Measurements from ENCODE around the gene OCA2. TPM values are rescaled to one million over a fixed set of nuclear protein-coding genes. Genes with fewer than 3 reads are reported as not detected.

Gene OCA2
- total and polyA plus RNA-seq, 2 of the 8 experiments (the other 6 are each of a cell fraction or from before 2014, with no cell fraction given): 0.20 TPM

DNA sequence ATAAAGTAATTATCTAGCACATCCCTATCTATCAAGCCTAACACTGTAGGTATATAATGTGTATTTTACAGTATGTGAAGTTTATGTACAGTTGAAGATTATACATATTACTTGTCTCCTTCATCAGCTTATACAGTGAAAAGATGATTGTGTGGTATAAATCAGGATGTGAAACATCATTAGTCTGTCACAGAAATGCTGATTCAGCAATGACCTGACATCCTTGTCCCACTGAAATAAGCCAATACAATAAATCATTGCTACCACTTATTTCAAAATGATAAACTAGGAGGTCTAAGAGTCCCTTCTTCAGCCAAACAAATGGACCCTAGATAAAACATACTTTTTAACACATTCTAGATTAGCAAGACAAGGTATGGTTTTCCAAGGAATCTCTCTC is 225.3 kb downstream of the OCA2 start:
- DNase-seq (ENCODE audit: low read depth in 1 of 2, low spot score in 2 of 2) (no peak), FAIRE-seq (no peak)
- H3K9ac ChIP-seq (replicated peaks in 1 of 4; ENCODE audit: extremely low read depth in 1 of 4, low read depth in 3 of 4, low read length in 3 of 4): no peak overlapping the region
- no peak overlapping the region for H2BK120ac ChIP-seq (replicated peaks; ENCODE audit: low read depth, low read length)
- no peak overlapping the region for H3K56ac ChIP-seq (replicated peaks; ENCODE audit: insufficient read length, low read depth, low read length)
- no peak overlapping the region for H3K18ac ChIP-seq (ENCODE audit: extremely low read depth, low read length)
- H3K23me2 ChIP-seq (ENCODE audit: low read depth, low read length): no peaks in the 10 kb centered on the region
- H3K4me2 ChIP-seq (ENCODE audit: insufficient read depth in 1 of 2, low read depth in 2 of 2, low read length in 2 of 2): no peak overlapping the region
- no peak overlapping the region for H3K4ac ChIP-seq (replicated peaks; ENCODE audit: insufficient read length, low read depth, low read length)
- H3K4me3 ChIP-seq (ENCODE audit: extremely low read depth in 1 of 4, insufficient read depth in 2 of 4, low read depth in 3 of 4, low read length in 4 of 4): no peak overlapping the region
- TF ChIP-seq RFX5 (IDR thresholded peaks at IDR 0.05; ENCODE audit: borderline replicate concordance, low read depth, low read length) (no peak), MAFK (IDR thresholded peaks at IDR 0.05; ENCODE audit: low read depth, low read length) (peak; percentile 91), EP300 (IDR thresholded peaks at IDR 0.05; ENCODE audit: borderline replicate concordance in 1 of 2, low read depth in 2 of 2, low read length in 2 of 2) (no peak)
- no peaks in the 10 kb centered on the region for H4K20me1 ChIP-seq (replicated peaks in 1 of 2; ENCODE audit: control insufficient read depth in 1 of 2, insufficient read depth in 2 of 2, low read length in 2 of 2)
- H4K91ac ChIP-seq (replicated peaks; ENCODE audit: insufficient read length, low read length): no peak overlapping the region
- no peaks in the 10 kb centered on the region; a peak in 1 of 7 replicates for H3K4me1 ChIP-seq (replicated peaks in 1 of 4; ENCODE audit: control insufficient read depth in 3 of 4, insufficient read depth in 4 of 4, low read length in 3 of 4)
- no peak overlapping the region for H2AK5ac ChIP-seq (ENCODE audit: low read depth, low read length)
- no peaks in the 10 kb centered on the region for H3K36me3 ChIP-seq (ENCODE audit: control insufficient read depth in 2 of 4, insufficient read depth in 4 of 4, low read length in 3 of 4)
- H3K79me1 ChIP-seq (ENCODE audit: low read depth, low read length): no peaks in the 10 kb centered on the region; the same call in 1 of the 2 replicates
- no peak overlapping the region for H3K23ac ChIP-seq (ENCODE audit: insufficient read length)
- no peaks in the 10 kb centered on the region for H3K9me3 ChIP-seq (ENCODE audit: insufficient read depth in 2 of 2, low read depth in 1 of 2, low read length in 1 of 2)
- H2BK12ac ChIP-seq (ENCODE audit: low read depth, low read length): no peak overlapping the region
- ChIA-PET CTCF (ENCODE audit: partially characterized antibody) (interaction anchor here (0.7 kb wide), 1 partner anchor 515 kb away, joined by 3 read pairs; no protein-coding TSS in a partner anchor), POLR2A (ENCODE audit: partially characterized antibody) (no interaction called here)
- H4K8ac ChIP-seq (ENCODE audit: extremely low read depth, insufficient read depth, low read length): no peak overlapping the region
- H3K27me3 ChIP-seq (replicated peaks in 1 of 4; ENCODE audit: control insufficient read depth in 3 of 4, extremely low read depth in 1 of 4, insufficient read depth in 3 of 4, low read length in 3 of 4): no peaks in the 10 kb centered on the region
- H3K79me2 ChIP-seq (ENCODE audit: control insufficient read depth in 1 of 2, insufficient read depth in 2 of 2, low read length in 2 of 2): no peaks in the 10 kb centered on the region
- H2AFZ ChIP-seq (ENCODE audit: low read length): 0 out of 2 replicates have a peak overlapping the region, but pooled peaks have one; percentile 50
- H2BK20ac ChIP-seq (ENCODE audit: low read length): no peak overlapping the region
- H2BK15ac ChIP-seq (ENCODE audit: low read length): no peak overlapping the region
- no peak overlapping the region for H3K14ac ChIP-seq (ENCODE audit: insufficient read length)
- H4K5ac ChIP-seq (ENCODE audit: insufficient read length, low read depth, low read length): no peak overlapping the region
- H2BK5ac ChIP-seq (ENCODE audit: low read depth, low read length): no peak overlapping the region
- H3K27ac ChIP-seq (ENCODE audit: low read depth, low read length): no peak overlapping the region

Data from H1 (cell line).